ENCODE data around the gene CFAP46. TPM values are rescaled to one million over a fixed set of nuclear protein-coding genes. Genes with fewer than 3 reads are reported as not detected.

Gene CFAP46
- total RNA-seq, 2 experiments from 2014 or later = not detected

DNA sequence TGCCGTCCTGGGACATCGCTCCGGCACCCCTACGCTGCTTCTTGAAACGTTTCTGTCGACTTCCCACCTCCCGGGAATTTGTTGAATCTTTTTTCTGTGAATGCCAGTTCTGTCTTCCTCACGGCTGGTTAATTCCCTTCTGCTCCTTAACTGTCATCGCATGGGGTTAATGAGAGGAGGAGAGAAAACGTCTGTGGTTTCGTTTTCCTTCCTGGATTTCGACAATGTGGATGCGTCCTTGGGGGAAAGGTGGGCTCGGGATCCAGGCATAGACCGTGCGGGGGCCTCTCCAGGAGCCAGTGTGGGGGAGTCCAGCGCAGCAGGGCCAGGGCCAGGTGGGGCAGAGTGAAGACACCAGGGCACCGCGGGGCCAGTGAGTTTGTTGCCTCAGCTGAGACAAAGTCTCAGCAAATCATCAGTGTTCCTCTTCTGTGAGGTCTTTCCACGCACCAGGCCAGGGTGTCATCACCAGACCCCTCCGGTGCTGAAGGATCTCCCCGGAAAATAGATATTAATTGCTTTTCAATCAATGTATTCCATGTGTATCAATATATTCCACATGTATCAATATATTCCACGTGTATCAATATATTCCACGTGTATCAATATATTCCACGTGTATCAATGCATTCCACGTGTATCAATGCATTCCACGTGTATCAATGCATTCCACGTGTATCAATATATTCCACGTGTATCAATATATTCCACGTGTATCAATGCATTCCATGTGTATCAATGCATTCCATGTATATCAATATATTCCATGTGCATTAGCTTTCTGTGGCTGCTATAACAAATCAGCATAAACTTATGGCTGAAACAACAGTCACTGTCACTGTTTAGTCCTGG is 33.7 kb upstream of the CFAP46 start:
- H3K36me3 ChIP-seq (ENCODE audit: insufficient read depth, low read length) = no peaks in the 10 kb centered on the region
- CTCF ChIA-PET = no interaction called here
- POLR2A ChIA-PET = no interaction called here
- Mint-ChIP-seq H3K9me3 (no peaks in the 10 kb centered on the region), H3K4me3 (no peak overlapping the region), H3K4me1 (ENCODE audit: low read depth) (no peaks in the 10 kb centered on the region), H3K27me3 (peaks cover 9% of the 10 kb centered on the region), H3K36me3 (ENCODE audit: low read depth) (no peaks in the 10 kb centered on the region), H3K27ac (no peak overlapping the region)
- peaks cover 0 to 4% of the 10 kb centered on the region in 2 experiments for H3K27me3 ChIP-seq (ENCODE audit: control insufficient read depth in 1 of 2, insufficient read depth in 2 of 2, low read length in 2 of 2)
- no peak for DNase-seq
- H3K9me3 ChIP-seq (ENCODE audit: control insufficient read depth in 1 of 2, insufficient read depth in 1 of 2, low read length in 2 of 2) = peaks cover 0 to 27% of the 10 kb centered on the region in 2 experiments
- no peak overlapping the region for H3K4me3 ChIP-seq (ENCODE audit: low read length)
- H3K27ac ChIP-seq (ENCODE audit: low read depth in 1 of 2, low read length in 2 of 2) = no peak overlapping the region
- ATAC-seq (ENCODE audit: poor library complexity) = no peak
- intact Hi-C loops (cut with DNase I, micrococcal nuclease) = no loop called here
- TF ChIP-seq, protein P1, sequence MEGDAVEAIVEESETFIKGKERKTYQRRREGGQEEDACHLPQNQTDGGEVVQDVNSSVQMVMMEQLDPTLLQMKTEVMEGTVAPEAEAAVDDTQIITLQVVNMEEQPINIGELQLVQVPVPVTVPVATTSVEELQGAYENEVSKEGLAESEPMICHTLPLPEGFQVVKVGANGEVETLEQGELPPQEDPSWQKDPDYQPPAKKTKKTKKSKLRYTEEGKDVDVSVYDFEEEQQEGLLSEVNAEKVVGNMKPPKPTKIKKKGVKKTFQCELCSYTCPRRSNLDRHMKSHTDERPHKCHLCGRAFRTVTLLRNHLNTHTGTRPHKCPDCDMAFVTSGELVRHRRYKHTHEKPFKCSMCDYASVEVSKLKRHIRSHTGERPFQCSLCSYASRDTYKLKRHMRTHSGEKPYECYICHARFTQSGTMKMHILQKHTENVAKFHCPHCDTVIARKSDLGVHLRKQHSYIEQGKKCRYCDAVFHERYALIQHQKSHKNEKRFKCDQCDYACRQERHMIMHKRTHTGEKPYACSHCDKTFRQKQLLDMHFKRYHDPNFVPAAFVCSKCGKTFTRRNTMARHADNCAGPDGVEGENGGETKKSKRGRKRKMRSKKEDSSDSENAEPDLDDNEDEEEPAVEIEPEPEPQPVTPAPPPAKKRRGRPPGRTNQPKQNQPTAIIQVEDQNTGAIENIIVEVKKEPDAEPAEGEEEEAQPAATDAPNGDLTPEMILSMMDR (IDR thresholded peaks at IDR 0.05) = no peak
- no peaks in the 10 kb centered on the region for H3K4me1 ChIP-seq (ENCODE audit: insufficient read depth, low read length)

DNA sequence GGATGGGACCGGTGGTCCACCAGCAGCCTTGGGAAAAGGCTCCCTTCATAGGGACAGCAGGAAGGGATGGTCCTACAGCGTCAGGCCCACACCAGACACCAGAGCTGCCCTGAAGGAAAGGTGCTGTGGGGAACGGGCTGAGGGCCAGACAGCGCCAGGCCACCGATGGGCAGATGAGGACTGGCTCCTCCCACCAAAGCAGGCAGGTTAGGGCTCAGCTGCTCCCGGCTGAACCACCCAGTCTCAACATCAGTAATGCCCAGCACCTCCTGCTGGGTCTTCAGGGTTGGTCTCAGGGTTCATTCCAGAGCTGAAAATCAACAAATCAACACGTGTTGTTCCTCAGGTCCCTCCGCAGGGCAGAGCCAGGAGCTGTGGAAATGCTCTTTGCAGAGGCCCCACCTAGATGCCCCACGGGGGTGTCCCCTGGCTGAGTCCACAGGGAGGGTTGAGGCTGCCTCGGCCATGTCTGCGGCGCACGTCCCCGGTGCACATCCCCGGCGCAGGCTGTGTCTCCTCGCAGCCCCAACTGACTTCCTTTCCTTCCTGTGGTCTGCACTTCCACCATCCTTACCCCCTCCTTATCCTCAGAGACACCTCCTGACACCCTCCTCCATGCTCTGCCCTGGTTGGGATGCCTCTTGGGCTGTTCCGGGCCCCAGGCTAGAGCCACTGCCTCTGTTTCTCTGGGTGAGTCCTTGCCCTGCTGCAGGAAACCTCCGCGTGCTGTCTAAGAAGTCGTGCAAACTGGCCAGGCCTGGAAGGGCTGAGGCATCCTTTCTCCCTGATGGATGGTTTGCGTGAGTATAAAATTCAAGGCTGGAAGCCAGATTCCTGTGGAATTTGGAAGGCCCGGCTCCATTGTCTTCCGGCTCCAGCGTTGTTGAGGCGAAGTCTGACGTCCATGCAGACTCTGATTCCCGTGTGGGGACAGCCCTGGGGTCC is 32.8 kb upstream of the CFAP46 start:
- Mint-ChIP-seq H3K4me3 (no peak overlapping the region), H3K9me3 (no peaks in the 10 kb centered on the region), H3K4me1 (ENCODE audit: low read depth) (no peaks in the 10 kb centered on the region), H3K27me3 (peaks cover 9% of the 10 kb centered on the region), H3K36me3 (ENCODE audit: low read depth) (no peaks in the 10 kb centered on the region), H3K27ac (no peak overlapping the region)
- ATAC-seq (ENCODE audit: poor library complexity) (no peak), DNase-seq (no peak)
- Histone ChIP-seq H3K27ac (ENCODE audit: low read depth in 1 of 2, low read length in 2 of 2) (no peak overlapping the region), H3K4me1 (ENCODE audit: insufficient read depth, low read length) (no peaks in the 10 kb centered on the region), H3K4me3 (ENCODE audit: low read length) (no peak overlapping the region), H3K9me3 (ENCODE audit: control insufficient read depth in 1 of 2, insufficient read depth in 1 of 2, low read length in 2 of 2) (peaks cover 0 to 35% of the 10 kb centered on the region in 2 experiments), H3K27me3 (ENCODE audit: control insufficient read depth in 1 of 2, insufficient read depth in 2 of 2, low read length in 2 of 2) (peaks cover 0 to 4% of the 10 kb centered on the region in 2 experiments), H3K36me3 (ENCODE audit: insufficient read depth, low read length) (no peaks in the 10 kb centered on the region)
- TF ChIP-seq, protein P1 (IDR thresholded peaks at IDR 0.05) = no peak
- CTCF ChIA-PET = no interaction called here
- POLR2A ChIA-PET = no interaction called here
- intact Hi-C loops (cut with DNase I, micrococcal nuclease) = no loop called here

DNA sequence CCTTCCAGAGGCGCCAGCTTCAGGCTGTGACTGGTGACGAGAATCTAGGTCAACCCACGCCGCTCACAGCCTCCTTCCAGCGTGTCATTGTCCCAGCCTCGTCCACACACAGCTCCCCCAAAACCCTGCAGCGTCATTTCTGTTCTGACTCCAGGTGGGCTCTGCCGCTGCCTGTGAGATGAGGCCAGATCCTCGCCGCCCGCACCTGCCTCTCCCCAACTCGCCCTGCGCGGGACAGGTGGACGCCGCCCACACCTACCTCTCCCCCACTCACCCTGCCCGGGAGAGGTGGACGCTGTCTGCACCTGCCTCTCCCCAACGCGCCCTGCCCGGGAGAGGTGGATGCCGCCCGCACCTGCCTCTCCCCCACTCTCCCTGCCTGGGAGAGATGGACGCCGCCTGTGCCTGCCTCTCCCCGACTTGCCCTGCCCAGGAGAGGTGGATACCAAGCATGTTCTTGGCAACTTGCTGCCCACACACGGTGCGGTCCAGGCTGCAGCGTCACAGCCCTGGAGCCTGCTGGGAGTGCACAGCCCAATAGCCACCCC is 32.0 kb upstream of the CFAP46 start:
- ATAC-seq (ENCODE audit: poor library complexity) = no peak
- no peak overlapping the region for H3K27ac Mint-ChIP-seq
- H3K27me3 ChIP-seq (ENCODE audit: control insufficient read depth in 1 of 2, insufficient read depth in 2 of 2, low read length in 2 of 2) = peaks cover 0 to 4% of the 10 kb centered on the region in 2 experiments
- H3K4me3 Mint-ChIP-seq = no peak overlapping the region
- H3K9me3 ChIP-seq (ENCODE audit: control insufficient read depth in 1 of 2, insufficient read depth in 1 of 2, low read length in 2 of 2) = peaks cover 0 to 35% of the 10 kb centered on the region in 2 experiments
- ChIA-PET POLR2A (no interaction called here), CTCF (no interaction called here)
- intact Hi-C loops (cut with DNase I, micrococcal nuclease) = no loop called here
- TF ChIP-seq, protein P1 (IDR thresholded peaks at IDR 0.05) = no peak
- no peaks in the 10 kb centered on the region for H3K4me1 Mint-ChIP-seq (ENCODE audit: low read depth)
- no peak overlapping the region for H3K4me3 ChIP-seq (ENCODE audit: low read length)
- H3K36me3 Mint-ChIP-seq (ENCODE audit: low read depth) = no peaks in the 10 kb centered on the region
- no peak overlapping the region for H3K27ac ChIP-seq (ENCODE audit: low read depth in 1 of 2, low read length in 2 of 2)
- no peak for DNase-seq
- H3K36me3 ChIP-seq (ENCODE audit: insufficient read depth, low read length) = no peaks in the 10 kb centered on the region
- H3K9me3 Mint-ChIP-seq = no peaks in the 10 kb centered on the region
- no peaks in the 10 kb centered on the region for H3K4me1 ChIP-seq (ENCODE audit: insufficient read depth, low read length)
- peaks cover 9% of the 10 kb centered on the region for H3K27me3 Mint-ChIP-seq
